ENCODE measurements around the gene ZHX3. TPM values are rescaled to one million over a fixed set of nuclear protein-coding genes. Genes with fewer than 3 reads are reported as not detected.

Gene ZHX3
- total RNA-seq, 1 experiment from 2014 or later: 24.6 TPM

DNA sequence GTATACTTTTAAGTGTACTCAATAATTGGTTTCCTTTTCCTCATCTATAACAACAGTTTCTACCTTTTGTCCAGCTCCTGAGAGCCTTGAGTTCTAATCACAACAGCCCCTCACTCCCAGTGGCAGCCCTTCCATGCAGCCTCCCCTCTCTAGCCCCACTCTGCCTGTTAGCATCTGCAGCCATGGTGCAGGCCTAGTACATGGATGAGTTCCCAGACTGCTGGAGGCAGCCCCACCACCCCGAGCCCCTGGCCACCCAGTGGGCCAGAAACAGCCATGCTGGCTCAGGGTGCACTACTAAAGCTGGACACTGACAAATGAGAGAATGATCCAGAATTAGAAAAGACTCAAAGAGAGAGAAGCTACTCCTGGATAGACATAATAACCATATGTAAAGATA is 13.4 kb upstream of the ZHX3 start:
- no peak overlapping the region for H3K4me3 Mint-ChIP-seq (ENCODE audit: unreplicated experiment)
- TF ChIP-seq, protein P1, sequence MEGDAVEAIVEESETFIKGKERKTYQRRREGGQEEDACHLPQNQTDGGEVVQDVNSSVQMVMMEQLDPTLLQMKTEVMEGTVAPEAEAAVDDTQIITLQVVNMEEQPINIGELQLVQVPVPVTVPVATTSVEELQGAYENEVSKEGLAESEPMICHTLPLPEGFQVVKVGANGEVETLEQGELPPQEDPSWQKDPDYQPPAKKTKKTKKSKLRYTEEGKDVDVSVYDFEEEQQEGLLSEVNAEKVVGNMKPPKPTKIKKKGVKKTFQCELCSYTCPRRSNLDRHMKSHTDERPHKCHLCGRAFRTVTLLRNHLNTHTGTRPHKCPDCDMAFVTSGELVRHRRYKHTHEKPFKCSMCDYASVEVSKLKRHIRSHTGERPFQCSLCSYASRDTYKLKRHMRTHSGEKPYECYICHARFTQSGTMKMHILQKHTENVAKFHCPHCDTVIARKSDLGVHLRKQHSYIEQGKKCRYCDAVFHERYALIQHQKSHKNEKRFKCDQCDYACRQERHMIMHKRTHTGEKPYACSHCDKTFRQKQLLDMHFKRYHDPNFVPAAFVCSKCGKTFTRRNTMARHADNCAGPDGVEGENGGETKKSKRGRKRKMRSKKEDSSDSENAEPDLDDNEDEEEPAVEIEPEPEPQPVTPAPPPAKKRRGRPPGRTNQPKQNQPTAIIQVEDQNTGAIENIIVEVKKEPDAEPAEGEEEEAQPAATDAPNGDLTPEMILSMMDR (IDR thresholded peaks at IDR 0.05; ENCODE audit: insufficient read depth in 1 of 2, low read depth in 1 of 2, low read length in 1 of 2, severe bottlenecking in 1 of 2, unreplicated experiment in 1 of 2): no peak
- CTCF ChIA-PET: no interaction called here
- no peak overlapping the region for H3K27ac Mint-ChIP-seq (ENCODE audit: unreplicated experiment)
- no TSS peak for BruUV-seq (replicated peaks)
- peak in 1 of 2 experiments; percentile 24 for DNase-seq
- H3K9me3 Mint-ChIP-seq (ENCODE audit: unreplicated experiment): no peaks in the 10 kb centered on the region
- no peaks in the 10 kb centered on the region for H3K36me3 Mint-ChIP-seq (ENCODE audit: insufficient read depth, unreplicated experiment)
- H3K36me3 ChIP-seq (ENCODE audit: control insufficient read depth, insufficient read depth, low read length): no peaks in the 10 kb centered on the region
- intact Hi-C loops (cut with micrococcal nuclease; ENCODE audit: unreplicated experiment): no loop called here
- H3K27me3 Mint-ChIP-seq (ENCODE audit: insufficient read depth, unreplicated experiment): no peaks in the 10 kb centered on the region
- H3K4me1 ChIP-seq: peaks cover 8% of the 10 kb centered on the region
- POLR2A ChIA-PET: no interaction called here
- H3K4me3 ChIP-seq (ENCODE audit: low read depth, low read length): no peak overlapping the region
- no peaks in the 10 kb centered on the region for H3K27me3 ChIP-seq (replicated peaks; ENCODE audit: control insufficient read depth, insufficient read depth, low read length)
- no peaks in the 10 kb centered on the region for H3K9me3 ChIP-seq
- peaks cover 16% of the 10 kb centered on the region for H3K4me1 Mint-ChIP-seq (ENCODE audit: low read depth, unreplicated experiment)

DNA sequence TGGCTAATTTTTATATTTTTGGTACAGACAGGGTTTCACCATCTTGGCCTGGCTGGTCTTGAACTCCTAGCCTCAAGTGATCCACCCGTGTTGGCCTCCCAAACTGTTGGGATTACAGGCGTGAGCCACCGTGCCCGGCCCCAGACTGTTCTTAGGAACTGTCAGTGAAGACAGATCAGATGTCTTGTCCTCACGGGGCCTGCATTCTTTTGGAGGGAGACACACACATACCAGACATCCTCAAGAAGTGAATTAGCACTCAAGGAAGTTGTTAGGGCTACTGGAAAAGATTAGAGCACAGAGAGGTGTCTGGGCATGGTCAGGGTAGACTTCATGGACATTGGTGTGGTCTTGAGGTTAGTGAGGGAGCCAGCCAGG is 12.8 kb upstream of the ZHX3 start:
- Histone ChIP-seq H3K9me3 (no peaks in the 10 kb centered on the region), H3K4me3 (ENCODE audit: low read depth, low read length) (no peak overlapping the region), H3K36me3 (ENCODE audit: control insufficient read depth, insufficient read depth, low read length) (no peaks in the 10 kb centered on the region), H3K27me3 (replicated peaks; ENCODE audit: control insufficient read depth, insufficient read depth, low read length) (no peaks in the 10 kb centered on the region), H3K4me1 (peaks cover 8% of the 10 kb centered on the region)
- TF ChIP-seq, protein P1 (IDR thresholded peaks at IDR 0.05; ENCODE audit: insufficient read depth in 1 of 2, low read depth in 1 of 2, low read length in 1 of 2, severe bottlenecking in 1 of 2, unreplicated experiment in 1 of 2): no peak
- CTCF ChIA-PET: interaction anchor here (0.9 to 2.2 kb wide), 2 partner anchors 9 to 10 kb away, joined by 3 to 13 read pairs; partner anchors contain the start of gene LPIN3
- no TSS peak for BruUV-seq (replicated peaks)
- Mint-ChIP-seq H3K4me3 (ENCODE audit: unreplicated experiment) (no peak overlapping the region), H3K27me3 (ENCODE audit: insufficient read depth, unreplicated experiment) (no peaks in the 10 kb centered on the region), H3K27ac (ENCODE audit: unreplicated experiment) (no peak overlapping the region), H3K9me3 (ENCODE audit: unreplicated experiment) (no peaks in the 10 kb centered on the region), H3K4me1 (ENCODE audit: low read depth, unreplicated experiment) (peaks cover 16% of the 10 kb centered on the region), H3K36me3 (ENCODE audit: insufficient read depth, unreplicated experiment) (no peaks in the 10 kb centered on the region)
- POLR2A ChIA-PET: no interaction called here
- peak in 1 of 2 experiments; percentile 35 for DNase-seq
- intact Hi-C loops (cut with micrococcal nuclease; ENCODE audit: unreplicated experiment): no loop called here

DNA sequence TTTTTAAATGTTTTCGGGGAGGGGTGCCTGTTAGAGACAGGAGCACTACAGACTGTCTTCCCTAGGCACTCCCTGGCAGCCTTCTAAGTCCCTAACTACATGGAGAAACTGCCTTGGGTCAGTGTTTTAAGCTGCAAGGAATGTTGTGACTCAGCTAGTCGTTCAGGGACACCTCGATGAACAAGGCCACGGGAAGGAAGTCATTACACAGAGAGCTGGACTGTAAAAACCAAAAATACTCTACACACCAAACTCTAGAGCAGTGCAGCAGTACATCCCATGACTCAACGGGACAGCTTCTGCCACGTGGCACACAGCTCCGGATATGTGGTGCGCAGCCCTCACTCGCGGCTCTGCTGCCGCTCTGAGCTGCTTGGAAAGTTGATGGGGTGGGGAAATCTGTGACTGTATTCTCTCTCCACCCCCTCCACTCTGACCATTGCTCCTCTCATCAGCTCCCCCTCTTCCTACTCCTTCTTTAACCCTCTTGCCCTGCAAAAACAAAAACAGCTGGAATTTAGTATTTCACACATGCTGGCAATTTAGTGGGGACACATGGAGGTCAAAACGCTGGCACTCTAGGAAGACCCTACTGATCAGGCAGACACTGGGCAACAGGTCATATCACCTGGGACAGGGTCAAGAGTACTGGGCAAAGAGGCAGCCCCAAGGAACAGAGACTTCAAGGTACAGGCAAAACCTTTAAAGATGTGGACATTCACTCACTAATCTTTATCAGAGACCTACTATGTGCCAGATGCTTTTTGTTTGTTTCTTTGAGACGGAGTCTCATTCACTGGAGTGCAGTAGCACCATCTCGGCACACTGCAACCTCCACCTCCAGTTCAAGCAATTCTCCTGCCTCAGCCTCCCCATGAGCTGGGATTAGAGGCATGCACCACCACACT is 12.2 kb upstream of the ZHX3 start:
- no peaks in the 10 kb centered on the region for H3K36me3 ChIP-seq (ENCODE audit: control insufficient read depth, insufficient read depth, low read length)
- peaks cover 8% of the 10 kb centered on the region for H3K4me1 ChIP-seq
- peaks cover 16% of the 10 kb centered on the region for H3K4me1 Mint-ChIP-seq (ENCODE audit: low read depth, unreplicated experiment)
- peak in 1 of 2 experiments; percentile 51 for DNase-seq
- H3K36me3 Mint-ChIP-seq (ENCODE audit: insufficient read depth, unreplicated experiment): no peaks in the 10 kb centered on the region
- no peaks in the 10 kb centered on the region for H3K9me3 Mint-ChIP-seq (ENCODE audit: unreplicated experiment)
- no peaks in the 10 kb centered on the region for H3K27me3 ChIP-seq (replicated peaks; ENCODE audit: control insufficient read depth, insufficient read depth, low read length)
- H3K4me3 Mint-ChIP-seq (ENCODE audit: unreplicated experiment): no peak overlapping the region
- TF ChIP-seq, protein P1 (IDR thresholded peaks at IDR 0.05; ENCODE audit: insufficient read depth in 1 of 2, low read depth in 1 of 2, low read length in 1 of 2, severe bottlenecking in 1 of 2, unreplicated experiment in 1 of 2): no peak
- CTCF ChIA-PET: interaction anchor here (0.7 to 2.2 kb wide), 4 partner anchors 10 to 157 kb away, joined by 3 to 13 read pairs (median 4); partner anchors contain the start of gene LPIN3
- no TSS peak for BruUV-seq (replicated peaks)
- H3K27ac Mint-ChIP-seq (ENCODE audit: unreplicated experiment): peak overlapping the region; percentile 5
- H3K4me3 ChIP-seq (ENCODE audit: low read depth, low read length): no peak overlapping the region
- intact Hi-C loops (cut with micrococcal nuclease; ENCODE audit: unreplicated experiment): no loop called here
- POLR2A ChIA-PET: interaction anchor here (0.7 kb wide), 1 partner anchor 10 kb away, joined by 3 read pairs; no protein-coding TSS in a partner anchor
- H3K9me3 ChIP-seq: no peaks in the 10 kb centered on the region
- H3K27me3 Mint-ChIP-seq (ENCODE audit: insufficient read depth, unreplicated experiment): no peaks in the 10 kb centered on the region
